B cell (primary cell): Measurements from ENCODE around the gene MOB3A. TPM values are rescaled to one million over a fixed set of nuclear protein-coding genes. Genes with fewer than 3 reads are reported as not detected.
"Not testable (repeated sequence)": the region's sequence is repeated elsewhere in the genome, so short reads cannot be mapped to it uniquely, and the experiment has no call there.

Experiments
- ATAC-seq: fragments of 200-7000 bp; cut with Tn5 transposase; one replicate; pipeline ENCODE4 v1.10.0; 2021; ENCODE audit warnings: low read depth, mild to moderate bottlenecking, moderate number of reproducible peaks, moderate library complexity
- CTCF ChIA-PET: fragments of 350-600 bp; sonication (Branson Sonifier 250); formaldehyde crosslinking; loops from one replicate; lab custom pipeline; 2021; ENCODE audit warnings: antibody characterized with exemption, inconsistent platforms; lab: Charles Lee
- POLR2A ChIA-PET: fragments of 350-600 bp; sonication (Branson Sonifier 250); formaldehyde crosslinking; loops from one replicate; lab custom pipeline; 2021; ENCODE audit warnings: antibody characterized with exemption; lab: Charles Lee
- DNase-seq: peaks from one replicate; pipeline ENCODE4 v3.0.0; 2013
- H2AFZ ChIP-seq: 2 replicates; pipeline ENCODE4 v1.6.1; 2012; ENCODE audit warnings: mild to moderate bottlenecking, low read depth, low read length; ENCODE audit not compliant: insufficient read depth, poor library complexity, severe bottlenecking
- H3K27ac ChIP-seq, 2 donors: 1 replicate in 1 of 2; 2 replicates in 1 of 2; pipeline ENCODE4 v1.5.1; 2012 to 2013; ENCODE audit warnings: low read length in 2 of 2, mild to moderate bottlenecking in 2 of 2, moderate library complexity in 1 of 2
- H3K27me3 ChIP-seq, 4 experiments: fragments of 200-600 bp in 1 of 4; sonication (generic) in 1 of 4; replicated peaks in 1 of 4; 1 replicate in 2 of 4; 2 replicates in 2 of 4; pipeline versions ENCODE4 v1.6.1 to v1.7.0; 2013 to 2016; ENCODE audit warnings: low read length in 3 of 4, mild to moderate bottlenecking in 2 of 4, mixed read lengths in 1 of 4, moderate library complexity in 1 of 4; ENCODE audit not compliant: insufficient read depth in 4 of 4, control insufficient read depth in 3 of 4; ENCODE audit errors: control extremely low read depth in 1 of 4
- H3K36me3 ChIP-seq, 2 experiments: replicated peaks in 1 of 2; 1 replicate in 1 of 2; 2 replicates in 1 of 2; pipeline versions ENCODE4 v1.6.1 to v1.7.1; 2013; ENCODE audit warnings: low read length in 1 of 2; ENCODE audit not compliant: insufficient read depth in 2 of 2, control insufficient read depth in 1 of 2; ENCODE audit errors: control extremely low read depth in 1 of 2, extremely low read depth in 1 of 2
- H3K4me1 ChIP-seq, 2 donors: fragments of 200-600 bp in 1 of 2; sonication (generic) in 1 of 2; 1 replicate in 1 of 2; 2 replicates in 1 of 2; pipeline versions ENCODE4 v1.5.1 to v1.6.1; 2013 to 2017; ENCODE audit warnings: low read length in 2 of 2; ENCODE audit not compliant: control insufficient read depth in 2 of 2, insufficient read depth in 2 of 2
- H3K4me2 ChIP-seq: replicated peaks from 2 replicates; pipeline ENCODE3; 2012; ENCODE audit warnings: mild to moderate bottlenecking, low read depth, low read length; ENCODE audit not compliant: poor library complexity, severe bottlenecking
- H3K4me3 ChIP-seq, 5 experiments: fragments of 200-600 bp in 1 of 5; sonication (generic) in 1 of 5; 1 replicate in 3 of 5; 2 replicates in 2 of 5; pipeline versions ENCODE4 v1.5.1 to v1.7.0; 2011 to 2016; ENCODE audit warnings: low read length in 4 of 5, mild to moderate bottlenecking in 4 of 5, low read depth in 2 of 5, control low read depth in 1 of 5, moderate library complexity in 1 of 5; ENCODE audit not compliant: insufficient read depth in 1 of 5; ENCODE audit errors: control extremely low read depth in 1 of 5, extremely low read depth in 1 of 5
- H3K79me2 ChIP-seq: fragments of 200-600 bp; sonication (generic); one replicate; pipeline ENCODE4 v1.6.0; 2016; ENCODE audit warnings: low read length; ENCODE audit not compliant: control insufficient read depth, insufficient read depth
- H3K9ac ChIP-seq: fragments of 200-600 bp; sonication (generic); 2 replicates; pipeline ENCODE4 v1.6.1; 2017; ENCODE audit warnings: mild to moderate bottlenecking, low read length, moderate library complexity
- H3K9me3 ChIP-seq, 3 donors: one replicate each; pipeline versions ENCODE4 v1.6.1 to v1.7.1; 2013; ENCODE audit warnings: low read length in 2 of 3; ENCODE audit not compliant: control insufficient read depth in 2 of 3, insufficient read depth in 1 of 3; ENCODE audit errors: control extremely low read depth in 1 of 3
- H4K20me1 ChIP-seq: 2 replicates; pipeline ENCODE4 v1.6.0; 2012; ENCODE audit warnings: mild to moderate bottlenecking, low read length; ENCODE audit not compliant: insufficient read depth, control insufficient read depth, poor library complexity, severe bottlenecking
- H3K27ac Mint-ChIP-seq: one replicate; pipeline ENCODE4 v1.8.0; 2021; ENCODE audit warnings: mixed read lengths
- H3K27me3 Mint-ChIP-seq: one replicate; pipeline ENCODE4 v1.8.0; 2021; ENCODE audit warnings: mixed read lengths
- H3K4me1 Mint-ChIP-seq: one replicate; pipeline ENCODE4 v1.8.0; 2021; ENCODE audit warnings: mixed read lengths
- H3K4me3 Mint-ChIP-seq: one replicate; pipeline ENCODE4 v1.8.0; 2021; ENCODE audit warnings: mixed read lengths
- H3K9me3 Mint-ChIP-seq: one replicate; pipeline ENCODE4 v1.8.0; 2022; ENCODE audit warnings: mixed read lengths; ENCODE audit not compliant: insufficient read depth
- CTCF ChIP-seq: fragments of 200-600 bp; IDR thresholded peaks from one replicate; pipeline ENCODE4 v1.8.0; 2022; ENCODE audit warnings: antibody characterized with exemption, mild to moderate bottlenecking
- EZH2 ChIP-seq: IDR thresholded peaks from 2 replicates; pipeline ENCODE4 v1.6.1; 2012; ENCODE audit warnings: borderline replicate concordance, low read depth, mild to moderate bottlenecking, moderate library complexity, low read length; ENCODE audit not compliant: insufficient read depth, poor library complexity, severe bottlenecking
- WGBS: methylation state at CpG from one replicate; pipeline ENCODE4 v1.1.5; 2013; ENCODE audit warnings: missing lambda C conversion rate; ENCODE audit not compliant: insufficient coverage; 5-methylcytosine and 5-hydroxymethylcytosine counted together
- intact Hi-C: fragments of 100-400 bp; cut with micrococcal nuclease; formaldehyde crosslinking; loops from one replicate; pipeline ENCODE4 v1.10.0; 2022
- polyA plus RNA-seq: library from polyadenylated mRNA; depleted of rRNA; stranded (reverse); fragments of >200 nt; gene quantifications from 2 replicates; pipeline ENCODE4 v1.2.3, GENCODE V29; 2012
- total RNA-seq, 2 donors: library from RNA; stranded (reverse); fragments of 120-200 nt in 1 of 2; gene quantifications; 1 replicate in 1 of 2; 2 replicates in 1 of 2; pipeline versions ENCODE4 v1.2.3 to v1.2.4, GENCODE V29; 2013 to 2022

The MOB3A gene
- total and polyA plus RNA-seq, 2 donors (not counting 1 experiment from before 2014, with no cell fraction given) = 190 to 228 TPM

- intact Hi-C loops, H3K27me3 ChIP-seq, H2AFZ ChIP-seq, H3K4me1 ChIP-seq, ATAC-seq, H3K4me3 ChIP-seq, H3K27me3 Mint-ChIP-seq, H3K9ac ChIP-seq, H3K9me3 Mint-ChIP-seq, H3K27ac Mint-ChIP-seq, DNase-seq, H3K4me1 Mint-ChIP-seq, H3K4me3 Mint-ChIP-seq, H3K4me2 ChIP-seq, H3K27ac ChIP-seq, H3K9me3 ChIP-seq: not testable (repeated sequence)
- ChIA-PET POLR2A (interaction anchor here (0.5 to 0.6 kb wide), 2 partner anchors 23 to 58 kb away, joined by 4 to 7 read pairs; no protein-coding TSS in a partner anchor), CTCF (interaction anchor here (0.6 to 1.0 kb wide), 2 partner anchors 20 to 260 kb away, joined by 3 to 4 read pairs; no protein-coding TSS in a partner anchor)
- peaks cover 57% of the 10 kb centered on the region for H4K20me1 ChIP-seq
- H3K79me2 ChIP-seq = peaks cover 54% of the 10 kb centered on the region
- H3K36me3 ChIP-seq = peaks cover 0 to 59% of the 10 kb centered on the region in 2 experiments
- WGBS = 96% methylated on average over 63 of the region's 67 CpGs
Observed at GRCh38 chr19:2131012-2131975, 35.2 kb upstream of the MOB3A start.

GRCh38 chr19:2129892-2130770, 34.0 kb upstream of the MOB3A start:
- peaks cover 0 to 62% of the 10 kb centered on the region in 2 experiments for H3K36me3 ChIP-seq
- ATAC-seq (no peak), DNase-seq (no peak)

More at GRCh38 chr19:2129892-2130770, 34.0 kb upstream of the MOB3A start:
- Histone ChIP-seq H3K4me3 (no peak overlapping the region), H3K4me1 (no peaks in the 10 kb centered on the region), H4K20me1 (peaks cover 46% of the 10 kb centered on the region), H3K27me3 (no peaks in the 10 kb centered on the region), H3K9ac (no peak overlapping the region), H3K79me2 (peaks cover 43% of the 10 kb centered on the region), H3K27ac (no peak overlapping the region), H2AFZ (no peak overlapping the region), H3K9me3 (no peaks in the 10 kb centered on the region), H3K4me2 (no peak overlapping the region)
- no peak overlapping the region for H3K4me3 Mint-ChIP-seq
- no peaks in the 10 kb centered on the region for H3K9me3 Mint-ChIP-seq
- no peak overlapping the region for H3K27ac Mint-ChIP-seq
- WGBS = 97% methylated on average over 22 of the region's 28 CpGs
- no peaks in the 10 kb centered on the region for H3K4me1 Mint-ChIP-seq
- ChIA-PET CTCF (interaction anchor here (0.5 to 0.6 kb wide), 2 partner anchors 8 to 261 kb away, joined by 3 to 4 read pairs; no protein-coding TSS in a partner anchor), POLR2A (no interaction called here)
- H3K27me3 Mint-ChIP-seq = no peaks in the 10 kb centered on the region
- TF ChIP-seq EZH2 (no peak), CTCF (no peak)
- intact Hi-C loops = no loop called here
